Panc1 (cell line): Measurements from ENCODE around the gene SCYGR6.

Experiments used
- POLR2AphosphoS5 ChIP-seq: IDR thresholded peaks from 2 replicates; pipeline ENCODE4 v1.6.1; 2012; ENCODE audit warnings: mild to moderate bottlenecking, low read depth, low read length, moderate library complexity
- SIN3A ChIP-seq: IDR thresholded peaks from 2 replicates; pipeline ENCODE4 v1.6.1; 2012; ENCODE audit warnings: low read depth, mild to moderate bottlenecking, low read length, moderate library complexity, borderline replicate concordance; ENCODE audit not compliant: insufficient read depth
- TCF7L2 ChIP-seq: IDR thresholded peaks from 2 replicates; pipeline ENCODE4 v1.6.1; 2011; ENCODE audit warnings: mild to moderate bottlenecking, low read depth, low read length, inconsistent platforms
- TF ChIP-seq, protein P1 (sequence below): fragments of 450-650 bp; IDR thresholded peaks from 2 replicates; pipeline ENCODE4 v1.5.1; 2017; ENCODE audit warnings: mild to moderate bottlenecking
- TF ChIP-seq, protein P2 (sequence below), 2 experiments: IDR thresholded peaks; 2 replicates each; pipeline ENCODE4 v1.6.1; 2011 to 2012; ENCODE audit warnings: low read depth in 2 of 2, control low read depth in 1 of 2, low read length in 1 of 2, mild to moderate bottlenecking in 1 of 2, moderate library complexity in 1 of 2; ENCODE audit not compliant: insufficient read depth in 1 of 2

DNA sequence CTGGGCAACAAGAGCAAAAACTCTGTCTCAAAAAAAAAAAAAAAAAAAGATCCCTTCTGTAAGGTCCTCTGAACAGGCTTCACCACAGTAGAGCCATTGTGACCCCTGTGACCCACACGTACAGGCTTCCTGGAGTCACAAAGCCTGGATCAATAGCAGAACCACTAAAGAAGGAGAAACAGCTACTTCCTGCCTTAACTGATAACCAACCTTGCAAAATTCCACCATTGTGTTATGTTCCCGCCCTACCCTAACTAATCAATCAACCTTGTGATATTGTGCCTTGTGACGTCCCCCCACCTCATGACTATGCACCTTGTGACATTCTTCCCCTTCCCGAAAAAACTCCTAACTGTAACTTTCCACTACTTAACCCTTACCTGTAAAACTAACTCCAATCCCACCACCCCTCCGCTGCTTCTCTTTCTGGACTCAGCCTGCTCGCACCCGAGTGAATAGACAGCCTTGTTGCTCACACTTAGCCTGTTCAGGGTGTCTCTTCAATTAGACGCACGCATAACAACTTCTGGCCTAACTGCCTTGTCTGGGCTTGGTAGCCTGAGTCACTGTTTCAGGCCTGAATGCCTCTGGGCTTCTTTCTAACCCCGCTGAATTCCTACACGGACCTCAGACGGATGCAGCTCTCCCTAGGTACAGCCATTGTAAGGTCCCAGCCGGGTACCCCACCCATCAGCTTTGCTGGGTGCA lies 35.0 kb upstream of the SCYGR6 start:
- TF ChIP-seq, protein P1, sequence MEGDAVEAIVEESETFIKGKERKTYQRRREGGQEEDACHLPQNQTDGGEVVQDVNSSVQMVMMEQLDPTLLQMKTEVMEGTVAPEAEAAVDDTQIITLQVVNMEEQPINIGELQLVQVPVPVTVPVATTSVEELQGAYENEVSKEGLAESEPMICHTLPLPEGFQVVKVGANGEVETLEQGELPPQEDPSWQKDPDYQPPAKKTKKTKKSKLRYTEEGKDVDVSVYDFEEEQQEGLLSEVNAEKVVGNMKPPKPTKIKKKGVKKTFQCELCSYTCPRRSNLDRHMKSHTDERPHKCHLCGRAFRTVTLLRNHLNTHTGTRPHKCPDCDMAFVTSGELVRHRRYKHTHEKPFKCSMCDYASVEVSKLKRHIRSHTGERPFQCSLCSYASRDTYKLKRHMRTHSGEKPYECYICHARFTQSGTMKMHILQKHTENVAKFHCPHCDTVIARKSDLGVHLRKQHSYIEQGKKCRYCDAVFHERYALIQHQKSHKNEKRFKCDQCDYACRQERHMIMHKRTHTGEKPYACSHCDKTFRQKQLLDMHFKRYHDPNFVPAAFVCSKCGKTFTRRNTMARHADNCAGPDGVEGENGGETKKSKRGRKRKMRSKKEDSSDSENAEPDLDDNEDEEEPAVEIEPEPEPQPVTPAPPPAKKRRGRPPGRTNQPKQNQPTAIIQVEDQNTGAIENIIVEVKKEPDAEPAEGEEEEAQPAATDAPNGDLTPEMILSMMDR: no peak
- TF ChIP-seq, protein P2, sequence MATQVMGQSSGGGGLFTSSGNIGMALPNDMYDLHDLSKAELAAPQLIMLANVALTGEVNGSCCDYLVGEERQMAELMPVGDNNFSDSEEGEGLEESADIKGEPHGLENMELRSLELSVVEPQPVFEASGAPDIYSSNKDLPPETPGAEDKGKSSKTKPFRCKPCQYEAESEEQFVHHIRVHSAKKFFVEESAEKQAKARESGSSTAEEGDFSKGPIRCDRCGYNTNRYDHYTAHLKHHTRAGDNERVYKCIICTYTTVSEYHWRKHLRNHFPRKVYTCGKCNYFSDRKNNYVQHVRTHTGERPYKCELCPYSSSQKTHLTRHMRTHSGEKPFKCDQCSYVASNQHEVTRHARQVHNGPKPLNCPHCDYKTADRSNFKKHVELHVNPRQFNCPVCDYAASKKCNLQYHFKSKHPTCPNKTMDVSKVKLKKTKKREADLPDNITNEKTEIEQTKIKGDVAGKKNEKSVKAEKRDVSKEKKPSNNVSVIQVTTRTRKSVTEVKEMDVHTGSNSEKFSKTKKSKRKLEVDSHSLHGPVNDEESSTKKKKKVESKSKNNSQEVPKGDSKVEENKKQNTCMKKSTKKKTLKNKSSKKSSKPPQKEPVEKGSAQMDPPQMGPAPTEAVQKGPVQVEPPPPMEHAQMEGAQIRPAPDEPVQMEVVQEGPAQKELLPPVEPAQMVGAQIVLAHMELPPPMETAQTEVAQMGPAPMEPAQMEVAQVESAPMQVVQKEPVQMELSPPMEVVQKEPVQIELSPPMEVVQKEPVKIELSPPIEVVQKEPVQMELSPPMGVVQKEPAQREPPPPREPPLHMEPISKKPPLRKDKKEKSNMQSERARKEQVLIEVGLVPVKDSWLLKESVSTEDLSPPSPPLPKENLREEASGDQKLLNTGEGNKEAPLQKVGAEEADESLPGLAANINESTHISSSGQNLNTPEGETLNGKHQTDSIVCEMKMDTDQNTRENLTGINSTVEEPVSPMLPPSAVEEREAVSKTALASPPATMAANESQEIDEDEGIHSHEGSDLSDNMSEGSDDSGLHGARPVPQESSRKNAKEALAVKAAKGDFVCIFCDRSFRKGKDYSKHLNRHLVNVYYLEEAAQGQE (IDR thresholded peaks at IDR 0.05; ENCODE audit: insufficient read depth in 1 of 2, low read depth in 2 of 2, low read length in 1 of 2): no peak
- TF ChIP-seq POLR2AphosphoS5 (no peak), TCF7L2 (no peak), SIN3A (no peak)
